H1 (cell line): ENCODE data around the gene TIE1. TPM values are rescaled to one million over a fixed set of nuclear protein-coding genes. Genes with fewer than 3 reads are reported as not detected.

Source experiments
- CTCF ChIA-PET: fragments of 300-600 bp; sonication (Branson Sonifier 250); formaldehyde crosslinking; loops from one replicate; lab custom pipeline; 2021; ENCODE audit not compliant: partially characterized antibody; lab: Charles Lee
- POLR2A ChIA-PET: fragments of 300-600 bp; sonication (Branson Sonifier 250); formaldehyde crosslinking; loops from one replicate; lab custom pipeline; 2021; ENCODE audit warnings: inconsistent platforms; ENCODE audit not compliant: partially characterized antibody; lab: Charles Lee
- DNase-seq, 2 experiments: peaks; one replicate each; pipeline versions ENCODE4 v3.0.0 to v3.0.0-alpha.2; 2010 to 2022; ENCODE audit warnings: low spot score in 2 of 2, low read depth in 1 of 2, mixed read lengths in 1 of 2
- FAIRE-seq: peaks from 2 replicates; lab custom pipeline; 2011; peaks lifted over from hg19 to GRCh38; lab: Jason Lieb, UNC
- H2AFZ ChIP-seq: 2 replicates; pipeline ENCODE4 v1.8.1; 2012; ENCODE audit warnings: low read length, inconsistent platforms
- H2AK5ac ChIP-seq: 2 replicates; pipeline ENCODE4 v1.6.1; 2013; ENCODE audit warnings: low read depth, low read length
- H2BK120ac ChIP-seq: replicated peaks from 2 replicates; pipeline ENCODE3; 2013; ENCODE audit warnings: low read depth, low read length, inconsistent platforms
- H2BK12ac ChIP-seq: 2 replicates; pipeline ENCODE4 v1.6.1; 2013; ENCODE audit warnings: low read depth, low read length
- H2BK15ac ChIP-seq: 2 replicates; pipeline ENCODE4 v1.6.1; 2013; ENCODE audit warnings: low read length
- H2BK20ac ChIP-seq: 2 replicates; pipeline ENCODE4 v1.6.1; 2013; ENCODE audit warnings: low read length
- H2BK5ac ChIP-seq: 2 replicates; pipeline ENCODE4 v1.6.1; 2013; ENCODE audit warnings: low read depth, low read length
- H3K14ac ChIP-seq: 2 replicates; pipeline ENCODE4 v1.6.1; 2013; ENCODE audit warnings: inconsistent platforms; ENCODE audit not compliant: insufficient read length
- H3K18ac ChIP-seq: 2 replicates; pipeline ENCODE4 v1.6.1; 2013; ENCODE audit warnings: low read length; ENCODE audit errors: extremely low read depth
- H3K23ac ChIP-seq: 2 replicates; pipeline ENCODE4 v1.6.1; 2013; ENCODE audit warnings: inconsistent platforms; ENCODE audit not compliant: insufficient read length
- H3K23me2 ChIP-seq: 2 replicates; pipeline ENCODE4 v1.6.1; 2013; ENCODE audit warnings: low read depth, low read length
- H3K27ac ChIP-seq: 2 replicates; pipeline ENCODE4 v1.6.1; 2011; ENCODE audit warnings: low read depth, low read length, inconsistent platforms
- H3K27me3 ChIP-seq, 4 experiments: replicated peaks in 1 of 4; 1 replicate in 1 of 4; 2 replicates in 3 of 4; pipeline versions ENCODE4 v1.6.1 to v1.8.1; 2011 to 2013; ENCODE audit warnings: low read length in 3 of 4, mild to moderate bottlenecking in 3 of 4, inconsistent platforms in 2 of 4, mixed read lengths in 2 of 4, moderate library complexity in 1 of 4; ENCODE audit not compliant: control insufficient read depth in 3 of 4, insufficient read depth in 3 of 4; ENCODE audit errors: extremely low read depth in 1 of 4
- H3K36me3 ChIP-seq, 4 experiments: 2 replicates each; pipeline versions ENCODE4 v1.6.1 to v1.8.1; 2011 to 2013; ENCODE audit warnings: mild to moderate bottlenecking in 4 of 4, low read length in 3 of 4, moderate library complexity in 2 of 4, control low read depth in 1 of 4, inconsistent platforms in 1 of 4; ENCODE audit not compliant: insufficient read depth in 4 of 4, control insufficient read depth in 2 of 4
- H3K4ac ChIP-seq: replicated peaks from 2 replicates; pipeline ENCODE3; 2013; ENCODE audit warnings: low read length, low read depth, mixed read lengths, inconsistent platforms; ENCODE audit not compliant: insufficient read length
- H3K4me1 ChIP-seq, 4 experiments: replicated peaks in 1 of 4; 1 replicate in 1 of 4; 2 replicates in 3 of 4; pipeline versions ENCODE4 v1.6.1 to v1.8.1; 2011 to 2013; ENCODE audit warnings: low read length in 3 of 4, inconsistent platforms in 2 of 4, mixed read lengths in 1 of 4; ENCODE audit not compliant: insufficient read depth in 4 of 4, control insufficient read depth in 3 of 4
- H3K4me2 ChIP-seq, 2 experiments: 2 replicates each; pipeline versions ENCODE4 v1.6.1 to v1.8.1; 2011 to 2013; ENCODE audit warnings: low read depth in 2 of 2, low read length in 2 of 2, control low read depth in 1 of 2, inconsistent platforms in 1 of 2, mild to moderate bottlenecking in 1 of 2; ENCODE audit not compliant: insufficient read depth in 1 of 2
- H3K4me3 ChIP-seq, 4 experiments: fragments of 200-600, 300-600 bp in 1 of 4; sonication (generic), shearing (Covaris generic), sonication (Bioruptor Twin) in 1 of 4; 2 replicates each; pipeline versions ENCODE4 v1.5.1 to v1.8.1; 2011 to 2016; ENCODE audit warnings: low read length in 4 of 4, low read depth in 3 of 4, control low read depth in 2 of 4, inconsistent platforms in 2 of 4, mild to moderate bottlenecking in 2 of 4, mixed read lengths in 1 of 4, moderate library complexity in 1 of 4; ENCODE audit not compliant: insufficient read depth in 2 of 4; ENCODE audit errors: extremely low read depth in 1 of 4
- H3K56ac ChIP-seq: replicated peaks from 2 replicates; pipeline ENCODE3; 2013; ENCODE audit warnings: low read depth, mild to moderate bottlenecking, mixed read lengths, low read length, inconsistent platforms; ENCODE audit not compliant: insufficient read length
- H3K79me1 ChIP-seq: 2 replicates; pipeline ENCODE4 v1.6.1; 2013; ENCODE audit warnings: low read depth, low read length, control low read depth
- H3K79me2 ChIP-seq, 2 experiments: 2 replicates each; pipeline versions ENCODE4 v1.6.1 to v1.8.1; 2012 to 2013; ENCODE audit warnings: low read length in 2 of 2, mild to moderate bottlenecking in 2 of 2, inconsistent platforms in 1 of 2; ENCODE audit not compliant: insufficient read depth in 2 of 2, control insufficient read depth in 1 of 2
- H3K9ac ChIP-seq, 4 experiments: replicated peaks in 1 of 4; 1 replicate in 1 of 4; 2 replicates in 3 of 4; pipeline versions ENCODE4 v1.6.1 to v1.8.1; 2011 to 2013; ENCODE audit warnings: low read depth in 3 of 4, low read length in 3 of 4, control low read depth in 2 of 4, mild to moderate bottlenecking in 2 of 4, moderate library complexity in 2 of 4, inconsistent platforms in 1 of 4; ENCODE audit errors: extremely low read depth in 1 of 4
- H3K9me3 ChIP-seq, 2 experiments: 2 replicates each; pipeline versions ENCODE4 v1.6.1 to v1.8.1; 2012 to 2013; ENCODE audit warnings: mild to moderate bottlenecking in 2 of 2, moderate library complexity in 2 of 2, control low read depth in 1 of 2, inconsistent platforms in 1 of 2, low read depth in 1 of 2, low read length in 1 of 2, mixed read lengths in 1 of 2; ENCODE audit not compliant: insufficient read depth in 2 of 2
- H4K20me1 ChIP-seq, 2 experiments: replicated peaks in 1 of 2; 2 replicates each; pipeline versions ENCODE3 to v1.8.1; 2011 to 2013; ENCODE audit warnings: inconsistent platforms in 2 of 2, low read length in 2 of 2, mild to moderate bottlenecking in 1 of 2; ENCODE audit not compliant: insufficient read depth in 2 of 2, control insufficient read depth in 1 of 2
- H4K5ac ChIP-seq: 2 replicates; pipeline ENCODE4 v1.6.1; 2013; ENCODE audit warnings: low read length, low read depth, mixed read lengths, inconsistent platforms; ENCODE audit not compliant: insufficient read length
- H4K8ac ChIP-seq: 2 replicates; pipeline ENCODE4 v1.8.0; 2013; ENCODE audit warnings: mild to moderate bottlenecking, moderate library complexity, low read length, inconsistent platforms; ENCODE audit not compliant: insufficient read depth; ENCODE audit errors: extremely low read depth
- H4K91ac ChIP-seq: replicated peaks from 2 replicates; pipeline ENCODE3; 2013; ENCODE audit warnings: low read length, mixed read lengths, inconsistent platforms; ENCODE audit not compliant: insufficient read length
- SIX5 ChIP-seq: IDR thresholded peaks from 2 replicates; pipeline ENCODE4 v1.6.1; 2011; ENCODE audit warnings: mild to moderate bottlenecking, low read depth, low read length
- SP4 ChIP-seq: IDR thresholded peaks from 2 replicates; pipeline ENCODE4 v1.6.1; 2012; ENCODE audit warnings: low read length, inconsistent platforms
- YY1 ChIP-seq: IDR thresholded peaks from 2 replicates; pipeline ENCODE4 v1.6.1; 2011; ENCODE audit warnings: low read depth, mild to moderate bottlenecking, low read length
- WGBS, 2 experiments: shearing (Covaris generic) in 1 of 2; methylation state at CpG; one replicate each; pipeline versions ENCODE4 v1.1.6 to v1.1.7; 2013 to 2015; ENCODE audit warnings: low lambda C conversion rate in 2 of 2, mixed read lengths in 2 of 2, inconsistent platforms in 1 of 2, low coverage in 1 of 2, missing lambda C conversion rate in 1 of 2; ENCODE audit not compliant: insufficient replicate concordance in 2 of 2, insufficient coverage in 1 of 2, insufficient read length in 1 of 2; ENCODE audit errors: extremely low coverage in 1 of 2, missing lambda C conversion rate in 1 of 2; 5-methylcytosine and 5-hydroxymethylcytosine counted together
- polyA plus RNA-seq, 7 experiments: library from polyadenylated mRNA; depleted of rRNA in 3 of 7; stranded (reverse) in 5 of 7; unstranded in 2 of 7; fragments of >200 nt in 5 of 7; fragments of 200-250 nt in 2 of 7; gene quantifications; 1 replicate in 5 of 7; 2 replicates in 1 of 7; 4 replicates in 1 of 7; pipeline versions ENCODE4 v1.2.1 to v1.2.3, GENCODE V29; 2011 to 2013; ENCODE audit warnings: missing spikeins in 2 of 7, mixed read lengths in 2 of 7
- total RNA-seq: library from RNA; stranded (reverse); fragmentation: NEBNext Ultra II Directional; extraction: Animal tissue kit (Norgen Biotek cat#: 25700); gene quantifications from 2 replicates; pipeline ENCODE4 v1.2.1, GENCODE V29; 2021

TIE1 gene
- total and polyA plus RNA-seq, 2 of the 8 experiments (the other 6 are each of a cell fraction or from before 2014, with no cell fraction given): 0.74 to 2.2 TPM

DNA sequence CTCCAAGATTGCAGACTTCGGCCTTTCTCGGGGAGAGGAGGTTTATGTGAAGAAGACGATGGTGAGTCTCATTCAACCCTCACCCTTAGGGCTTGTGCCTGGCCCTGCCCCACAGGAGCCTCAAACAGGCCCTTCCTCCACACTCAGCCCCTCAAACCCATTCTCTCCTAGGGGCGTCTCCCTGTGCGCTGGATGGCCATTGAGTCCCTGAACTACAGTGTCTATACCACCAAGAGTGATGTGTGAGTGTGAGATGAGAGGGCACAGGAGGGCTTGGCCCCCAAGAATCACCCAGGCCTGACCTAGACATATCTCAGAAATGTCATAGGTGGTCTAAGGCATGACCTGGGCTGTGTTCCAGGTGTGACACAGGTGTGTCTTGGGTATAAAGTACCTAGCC, 18.5 kb downstream of the TIE1 start:
- no peak overlapping the region for H2BK120ac ChIP-seq
- H3K36me3 ChIP-seq: no peaks in the 10 kb centered on the region
- H3K4me3 ChIP-seq: no peak overlapping the region
- no peak overlapping the region for H4K8ac ChIP-seq
- H2BK15ac ChIP-seq: no peak overlapping the region
- ChIA-PET POLR2A (no interaction called here), CTCF (interaction anchor here (1.1 kb wide), 1 partner anchor 27 kb away, joined by 3 read pairs; no protein-coding TSS in a partner anchor)
- H3K23ac ChIP-seq: no peak overlapping the region
- H2BK20ac ChIP-seq: no peak overlapping the region
- 85% methylated on average over 5 of the region's 5 CpGs; no CpG with 5 or more reads in 1 of the 2 experiments for WGBS, 2 experiments
- no peak overlapping the region for H2AFZ ChIP-seq
- no peaks in the 10 kb centered on the region for H4K20me1 ChIP-seq
- H3K4me2 ChIP-seq: no peak overlapping the region
- H3K9ac ChIP-seq: no peak overlapping the region
- H3K79me2 ChIP-seq: no peaks in the 10 kb centered on the region
- no peak overlapping the region for H4K91ac ChIP-seq
- FAIRE-seq: no peak
- H3K4me1 ChIP-seq: peaks cover 0 to 5% (median 0%) of the 10 kb centered on the region in 4 experiments; a peak in 1 of 7 replicates
- TF ChIP-seq SP4: no peak
- TF ChIP-seq YY1: no peak
- no peak for TF ChIP-seq SIX5
- no peak for DNase-seq
- no peak overlapping the region for H2BK5ac ChIP-seq
- H3K18ac ChIP-seq: no peak overlapping the region
- H4K5ac ChIP-seq: no peak overlapping the region
- no peaks in the 10 kb centered on the region for H3K9me3 ChIP-seq
- no peaks in the 10 kb centered on the region for H3K23me2 ChIP-seq
- H3K4ac ChIP-seq: no peak overlapping the region
- no peak overlapping the region for H3K14ac ChIP-seq
- H3K56ac ChIP-seq: no peak overlapping the region
- no peak overlapping the region for H2BK12ac ChIP-seq
- no peaks in the 10 kb centered on the region for H3K79me1 ChIP-seq
- H3K27me3 ChIP-seq: no peaks in the 10 kb centered on the region; a peak in 1 of 7 replicates
- H2AK5ac ChIP-seq: no peak overlapping the region
- H3K27ac ChIP-seq: no peak overlapping the region
